ENCODE data around the gene TMEM11. TPM values are rescaled to one million over a fixed set of nuclear protein-coding genes. Genes with fewer than 3 reads are reported as not detected.

Gene TMEM11
- total RNA-seq, 1 donor from 2014 or later = 17.3 TPM

DNA sequence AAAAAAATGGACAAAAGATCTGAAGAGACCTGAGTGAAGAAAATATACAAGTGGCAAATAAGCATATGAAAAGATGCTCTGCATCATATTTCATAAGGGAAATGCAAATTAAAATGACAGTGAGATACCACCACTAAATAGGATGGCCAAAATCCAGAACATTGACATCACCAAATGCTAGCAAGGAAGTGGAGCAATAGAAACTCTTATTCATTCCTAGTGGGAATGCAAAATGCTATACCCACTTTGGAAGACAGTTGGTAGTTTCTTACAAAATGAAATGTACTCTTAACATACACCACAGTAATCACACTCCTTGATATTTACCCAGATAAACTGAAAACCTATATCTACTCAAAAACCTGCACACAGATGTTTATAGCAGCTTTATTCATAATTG is 53.6 kb downstream of the TMEM11 start:
- no peak overlapping the region for H3K4me3 Mint-ChIP-seq

GRCh38 chr17:21157586-21158370 is 56.2 kb downstream of the TMEM11 start:
- no peak overlapping the region for H3K9ac ChIP-seq
- H3K9me3 Mint-ChIP-seq = peaks cover 24% of the 10 kb centered on the region
- DNase-seq (ENCODE audit: low spot score) = no peak
- H3K4me2 ChIP-seq = no peak overlapping the region
- H3K36me3 ChIP-seq = no peaks in the 10 kb centered on the region
- H4K20me1 ChIP-seq (ENCODE audit: low read depth) = no peaks in the 10 kb centered on the region
- peaks cover 2% of the 10 kb centered on the region for H3K27me3 Mint-ChIP-seq (ENCODE audit: insufficient read depth, low read depth)
- H3K27me3 ChIP-seq = no peaks in the 10 kb centered on the region
- H3K36me3 Mint-ChIP-seq = peaks cover 2% of the 10 kb centered on the region
- no peak overlapping the region for H2AFZ ChIP-seq (replicated peaks)
- no peaks in the 10 kb centered on the region for H3K4me1 ChIP-seq
- no peaks in the 10 kb centered on the region for H3F3A ChIP-seq (ENCODE audit: low read depth)
- peaks cover 3% of the 10 kb centered on the region for H3K4me1 Mint-ChIP-seq
- no peak overlapping the region for H3K27ac ChIP-seq
- H3K9me3 ChIP-seq (ENCODE audit: low read depth) = peaks cover 5% of the 10 kb centered on the region
- H3K79me2 ChIP-seq (ENCODE audit: low read depth) = no peaks in the 10 kb centered on the region
- H3K27ac Mint-ChIP-seq = no peak overlapping the region
- H3K4me3 ChIP-seq = no peak overlapping the region
- H3K4me3 Mint-ChIP-seq = no peak overlapping the region
- TF ChIP-seq, protein P1, sequence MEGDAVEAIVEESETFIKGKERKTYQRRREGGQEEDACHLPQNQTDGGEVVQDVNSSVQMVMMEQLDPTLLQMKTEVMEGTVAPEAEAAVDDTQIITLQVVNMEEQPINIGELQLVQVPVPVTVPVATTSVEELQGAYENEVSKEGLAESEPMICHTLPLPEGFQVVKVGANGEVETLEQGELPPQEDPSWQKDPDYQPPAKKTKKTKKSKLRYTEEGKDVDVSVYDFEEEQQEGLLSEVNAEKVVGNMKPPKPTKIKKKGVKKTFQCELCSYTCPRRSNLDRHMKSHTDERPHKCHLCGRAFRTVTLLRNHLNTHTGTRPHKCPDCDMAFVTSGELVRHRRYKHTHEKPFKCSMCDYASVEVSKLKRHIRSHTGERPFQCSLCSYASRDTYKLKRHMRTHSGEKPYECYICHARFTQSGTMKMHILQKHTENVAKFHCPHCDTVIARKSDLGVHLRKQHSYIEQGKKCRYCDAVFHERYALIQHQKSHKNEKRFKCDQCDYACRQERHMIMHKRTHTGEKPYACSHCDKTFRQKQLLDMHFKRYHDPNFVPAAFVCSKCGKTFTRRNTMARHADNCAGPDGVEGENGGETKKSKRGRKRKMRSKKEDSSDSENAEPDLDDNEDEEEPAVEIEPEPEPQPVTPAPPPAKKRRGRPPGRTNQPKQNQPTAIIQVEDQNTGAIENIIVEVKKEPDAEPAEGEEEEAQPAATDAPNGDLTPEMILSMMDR (IDR thresholded peaks at IDR 0.05) = no peak
- TF ChIP-seq EZH2phosphoT487 (IDR thresholded peaks at IDR 0.05) (no peak), EZH2 (IDR thresholded peaks at IDR 0.05) (no peak)

More for the DNA sequence above, 53.6 kb downstream of the TMEM11 start:
- Mint-ChIP-seq H3K27ac (no peak overlapping the region), H3K9me3 (peaks cover 7% of the 10 kb centered on the region), H3K27me3 (ENCODE audit: insufficient read depth, low read depth) (peaks cover 7% of the 10 kb centered on the region), H3K4me1 (peaks cover 13% of the 10 kb centered on the region), H3K36me3 (no peaks in the 10 kb centered on the region)
- H3K27me3 ChIP-seq = no peaks in the 10 kb centered on the region
- peaks cover 5% of the 10 kb centered on the region for H3K9me3 ChIP-seq (ENCODE audit: low read depth)
- no peak overlapping the region for H2AFZ ChIP-seq (replicated peaks)
- H4K20me1 ChIP-seq (ENCODE audit: low read depth) = no peaks in the 10 kb centered on the region
- H3K4me1 ChIP-seq = no peaks in the 10 kb centered on the region
- no peak for DNase-seq (ENCODE audit: low spot score)
- H3K27ac ChIP-seq = no peak overlapping the region
- no peak overlapping the region for H3K4me3 ChIP-seq
- no peaks in the 10 kb centered on the region for H3F3A ChIP-seq (ENCODE audit: low read depth)
- H3K36me3 ChIP-seq = no peaks in the 10 kb centered on the region
- no peak overlapping the region for H3K4me2 ChIP-seq
- H3K9ac ChIP-seq = no peak overlapping the region
- H3K79me2 ChIP-seq (ENCODE audit: low read depth) = no peaks in the 10 kb centered on the region
- TF ChIP-seq EZH2 (IDR thresholded peaks at IDR 0.05) (no peak), EZH2phosphoT487 (IDR thresholded peaks at IDR 0.05) (no peak)
- TF ChIP-seq, protein P1 (IDR thresholded peaks at IDR 0.05) = no peak

- Mint-ChIP-seq H3K9me3 (peaks cover 52% of the 10 kb centered on the region), H3K4me3 (no peak overlapping the region), H3K4me1 (no peaks in the 10 kb centered on the region), H3K36me3 (peaks cover 10% of the 10 kb centered on the region), H3K27ac (no peak overlapping the region), H3K27me3 (ENCODE audit: insufficient read depth, low read depth) (peaks cover 2% of the 10 kb centered on the region)
- H3K4me1 ChIP-seq = no peaks in the 10 kb centered on the region
- H3K27ac ChIP-seq = no peak overlapping the region
- TF ChIP-seq EZH2 (IDR thresholded peaks at IDR 0.05) = no peak
- no peak for TF ChIP-seq EZH2phosphoT487 (IDR thresholded peaks at IDR 0.05)
- TF ChIP-seq, protein P1 (IDR thresholded peaks at IDR 0.05) = no peak
- H3K4me3 ChIP-seq = no peak overlapping the region
- no peaks in the 10 kb centered on the region for H3F3A ChIP-seq (ENCODE audit: low read depth)
- DNase-seq (ENCODE audit: low spot score) = no peak
- H3K4me2 ChIP-seq = no peak overlapping the region
- H4K20me1 ChIP-seq (ENCODE audit: low read depth) = no peaks in the 10 kb centered on the region
- no peak overlapping the region for H2AFZ ChIP-seq (replicated peaks)
- H3K9ac ChIP-seq = no peak overlapping the region
- H3K27me3 ChIP-seq = no peaks in the 10 kb centered on the region
- H3K9me3 ChIP-seq (ENCODE audit: low read depth) = peaks cover 18% of the 10 kb centered on the region
- H3K79me2 ChIP-seq (ENCODE audit: low read depth) = no peaks in the 10 kb centered on the region
- H3K36me3 ChIP-seq = no peaks in the 10 kb centered on the region
These were observed 61.2 kb downstream of the TMEM11 start for GRCh38 chr17:21152731-21153130.
